ENCODE measurements around the gene B3GAT1.

DNA sequence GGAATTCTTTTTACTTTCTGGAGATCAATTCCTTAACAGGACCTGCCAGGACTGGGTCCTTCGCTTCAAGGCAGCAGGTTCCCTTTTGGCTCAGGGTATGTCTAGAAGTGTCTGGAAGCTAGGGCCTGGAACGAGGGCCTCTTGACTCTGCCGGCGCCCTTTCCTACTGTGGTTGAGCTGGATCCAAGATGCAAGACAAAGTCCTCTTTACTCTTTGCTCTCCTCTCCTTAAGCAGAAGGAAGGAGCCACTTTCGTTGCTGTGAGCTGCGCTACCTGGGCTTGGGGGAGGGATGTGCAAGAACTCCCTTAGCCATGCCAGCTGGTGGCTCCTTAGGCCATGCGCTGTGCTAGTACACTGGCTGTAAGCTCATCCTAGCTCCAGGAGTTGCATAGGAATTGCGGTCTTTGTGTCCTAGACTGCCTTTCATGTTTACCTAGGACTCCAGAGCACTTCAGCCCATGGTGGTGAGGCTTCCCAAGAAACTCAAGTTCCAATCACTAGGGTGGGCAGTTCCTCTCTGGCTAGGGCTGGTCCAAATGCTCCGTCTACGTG, 62.2 kb downstream of the B3GAT1 start:
- TF ChIP-seq POLR2A (IDR thresholded peaks at IDR 0.05; ENCODE audit: low read depth): no peak
- TF ChIP-seq, protein P1, sequence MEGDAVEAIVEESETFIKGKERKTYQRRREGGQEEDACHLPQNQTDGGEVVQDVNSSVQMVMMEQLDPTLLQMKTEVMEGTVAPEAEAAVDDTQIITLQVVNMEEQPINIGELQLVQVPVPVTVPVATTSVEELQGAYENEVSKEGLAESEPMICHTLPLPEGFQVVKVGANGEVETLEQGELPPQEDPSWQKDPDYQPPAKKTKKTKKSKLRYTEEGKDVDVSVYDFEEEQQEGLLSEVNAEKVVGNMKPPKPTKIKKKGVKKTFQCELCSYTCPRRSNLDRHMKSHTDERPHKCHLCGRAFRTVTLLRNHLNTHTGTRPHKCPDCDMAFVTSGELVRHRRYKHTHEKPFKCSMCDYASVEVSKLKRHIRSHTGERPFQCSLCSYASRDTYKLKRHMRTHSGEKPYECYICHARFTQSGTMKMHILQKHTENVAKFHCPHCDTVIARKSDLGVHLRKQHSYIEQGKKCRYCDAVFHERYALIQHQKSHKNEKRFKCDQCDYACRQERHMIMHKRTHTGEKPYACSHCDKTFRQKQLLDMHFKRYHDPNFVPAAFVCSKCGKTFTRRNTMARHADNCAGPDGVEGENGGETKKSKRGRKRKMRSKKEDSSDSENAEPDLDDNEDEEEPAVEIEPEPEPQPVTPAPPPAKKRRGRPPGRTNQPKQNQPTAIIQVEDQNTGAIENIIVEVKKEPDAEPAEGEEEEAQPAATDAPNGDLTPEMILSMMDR (IDR thresholded peaks at IDR 0.05): no peak
- TF ChIP-seq EP300 (IDR thresholded peaks at IDR 0.05): no peak
- TF ChIP-seq POLR2AphosphoS5 (IDR thresholded peaks at IDR 0.05): no peak
